Tibial nerve (tissue), 3 donors: ENCODE measurements around the gene ARHGAP23.

Source experiments
- CTCF ChIP-seq, 5 experiments: fragments of 200-600 bp in 3 of 5; fragments of 450-650 bp in 2 of 5; sonication (generic) in 3 of 5; IDR thresholded peaks; one replicate each; pipeline ENCODE4 v1.5.1; 2016 to 2019; ENCODE audit warnings: antibody characterized with exemption in 5 of 5, mild to moderate bottlenecking in 3 of 5, moderate library complexity in 2 of 5
- POLR2A ChIP-seq, 2 donors: fragments of 450-650 bp; IDR thresholded peaks; one replicate each; pipeline ENCODE4 v1.6.1; 2017; ENCODE audit warnings: antibody characterized with exemption in 2 of 2, mild to moderate bottlenecking in 2 of 2, moderate library complexity in 2 of 2

GRCh38 chr17:38452719-38453118 is 24.5 kb downstream of the ARHGAP23 start:
- TF ChIP-seq CTCF (IDR thresholded peaks at IDR 0.05) (no peak), POLR2A (IDR thresholded peaks at IDR 0.05) (no peak)
